ENCODE data around the gene SIL1. TPM values are rescaled to one million over a fixed set of nuclear protein-coding genes. Genes with fewer than 3 reads are reported as not detected.
"Not testable (repeated sequence)": the region's sequence is repeated elsewhere in the genome, so short reads cannot be mapped to it uniquely, and the experiment has no call there.

Gene SIL1
- polyA plus RNA-seq, 5 donors: 30.4 to 45.3 (median 34.4) TPM

GRCh38 chr5:139075066-139076050 is 122.8 kb downstream of the SIL1 start:
- no peak for DNase-seq

- DNase-seq: not testable (repeated sequence)
Measured at GRCh38 chr5:139073956-139074355, 124.2 kb downstream of the SIL1 start.

GRCh38 chr5:139068494-139069151 is 129.5 kb downstream of the SIL1 start:
- DNase-seq: no peak

- DNase-seq: no peak
Measured at GRCh38 chr5:139068060-139068459, 130.1 kb downstream of the SIL1 start.

GRCh38 chr5:139065306-139065705 is 132.9 kb downstream of the SIL1 start:
- DNase-seq: no peak

GRCh38 chr5:139064613-139065012 is 133.6 kb downstream of the SIL1 start:
- no peak for DNase-seq

GRCh38 chr5:139063664-139064054 is 134.5 kb downstream of the SIL1 start:
- DNase-seq: no peak

- no peak for DNase-seq
Measured at GRCh38 chr5:139062910-139063663, 135.1 kb downstream of the SIL1 start.

- no peak for DNase-seq
Measured at GRCh38 chr5:139061856-139062255, 136.3 kb downstream of the SIL1 start.

GRCh38 chr5:139061274-139061673 is 136.9 kb downstream of the SIL1 start:
- DNase-seq: no peak

- DNase-seq: no peak
Measured at GRCh38 chr5:139058121-139058520, 140.0 kb downstream of the SIL1 start.

- DNase-seq: not testable (repeated sequence)
Measured at GRCh38 chr5:139057045-139057939, 140.9 kb downstream of the SIL1 start.

GRCh38 chr5:139052975-139053374 is 145.2 kb downstream of the SIL1 start:
- DNase-seq: no peak

GRCh38 chr5:139051392-139051791 is 146.8 kb downstream of the SIL1 start:
- no peak for DNase-seq

GRCh38 chr5:139050432-139050831 is 147.7 kb downstream of the SIL1 start:
- DNase-seq: no peak

GRCh38 chr5:139049780-139050179 is 148.4 kb downstream of the SIL1 start:
- no peak for DNase-seq

- no peak for DNase-seq
Measured at GRCh38 chr5:139046551-139046950, 151.6 kb downstream of the SIL1 start.

- no peak for DNase-seq
Measured at GRCh38 chr5:139043157-139043905, 154.8 kb downstream of the SIL1 start.

- no peak for DNase-seq
Measured at GRCh38 chr5:139040081-139040480, 158.1 kb downstream of the SIL1 start.

GRCh38 chr5:139038613-139039305 is 159.4 kb downstream of the SIL1 start:
- no peak for DNase-seq
